GM19452 (cell line): ENCODE measurements around the gene PPOX.

Experiments
- ATAC-seq: cut with Tn5 transposase; IDR thresholded peaks from one replicate; pipeline ENCODE4 v1.9.1; 2021; ENCODE audit not compliant: unreplicated experiment

The PPOX gene

GRCh38 chr1:161219078-161219892, 53.1 kb downstream of the PPOX start:
- no peak for ATAC-seq

- ATAC-seq: no peak
Observed at GRCh38 chr1:161220002-161220401, 53.8 kb downstream of the PPOX start.
